MM.1S (cell line): ENCODE data around the gene TCEAL9.

Source experiments
- CTCF ChIP-seq: fragments of 300-600 bp; sonication (generic); IDR thresholded peaks from 2 replicates; pipeline ENCODE4 v1.5.1; 2016; ENCODE audit warnings: antibody characterized with exemption, low read length, mixed read lengths
- EZH2 ChIP-seq: fragments of 300-600 bp; sonication (generic); optimal IDR thresholded peaks from 2 replicates; pipeline ENCODE3; 2017; ENCODE audit warnings: low read depth, mild to moderate bottlenecking, antibody characterized with exemption, low read length, mixed read lengths

GRCh38 chrX:103382877-103383276 is 26.6 kb downstream of the TCEAL9 start:
- TF ChIP-seq CTCF (no peak), EZH2 (no peak)
